ENCODE measurements around the gene CLDND2. TPM values are rescaled to one million over a fixed set of nuclear protein-coding genes. Genes with fewer than 3 reads are reported as not detected.

Gene CLDND2
- total RNA-seq, 1 donor from 2014 or later = not detected

- DNase-seq (ENCODE audit: low read depth in 2 of 2) = no peak
Measured at GRCh38 chr19:51331193-51331592, 37.6 kb downstream of the CLDND2 start.

GRCh38 chr19:51330366-51330765 lies 38.4 kb downstream of the CLDND2 start:
- DNase-seq (ENCODE audit: low read depth in 2 of 2) = no peak

- DNase-seq (ENCODE audit: low read depth in 2 of 2) = no peak
Measured at GRCh38 chr19:51329411-51329810, 39.4 kb downstream of the CLDND2 start.

- DNase-seq (ENCODE audit: low read depth in 2 of 2) = peak in 1 of 2 donors; percentile 57
Measured at GRCh38 chr19:51327066-51328001, 41.5 kb downstream of the CLDND2 start.

DNA sequence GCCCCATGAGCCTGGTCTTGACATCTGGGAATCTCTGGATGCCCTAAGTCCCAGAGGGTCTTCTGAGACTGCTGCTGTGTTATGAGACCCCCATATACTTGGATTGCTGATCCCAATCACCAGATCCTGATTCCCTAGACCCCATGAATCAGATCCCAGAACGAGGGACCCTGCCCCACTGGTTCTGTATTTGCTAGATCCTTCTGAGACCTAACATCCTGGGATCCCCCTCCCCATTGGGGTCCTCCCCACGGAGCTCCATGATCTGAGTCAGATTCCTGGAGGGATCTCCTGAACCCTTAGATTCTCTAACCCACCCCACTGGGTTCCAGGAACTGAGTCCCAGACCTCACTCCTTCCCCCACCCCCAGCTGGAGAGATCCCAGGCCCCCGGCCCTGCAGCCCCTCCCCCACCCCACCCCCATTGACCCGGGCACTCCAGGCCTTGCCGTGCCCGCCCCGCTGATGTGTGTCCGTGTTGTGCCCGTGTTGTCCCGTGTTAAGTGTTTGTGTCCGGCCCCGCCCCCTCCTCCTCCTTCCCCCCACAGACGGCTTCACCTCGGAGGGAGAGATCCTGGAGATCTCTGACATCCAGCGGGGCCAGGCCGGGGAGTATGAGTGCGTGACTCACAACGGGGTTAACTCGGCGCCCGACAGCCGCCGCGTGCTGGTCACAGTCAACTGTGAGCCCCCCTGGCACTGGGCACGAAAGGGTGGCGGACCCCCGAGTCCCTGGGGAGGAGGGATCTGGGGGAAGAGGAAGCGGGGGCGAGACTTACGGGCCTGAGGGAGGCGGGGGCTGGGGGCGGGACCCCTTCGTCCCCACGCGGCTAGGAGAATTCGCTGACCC lies 42.4 kb downstream of the CLDND2 start:
- no peak for DNase-seq (ENCODE audit: low read depth in 2 of 2)

DNA sequence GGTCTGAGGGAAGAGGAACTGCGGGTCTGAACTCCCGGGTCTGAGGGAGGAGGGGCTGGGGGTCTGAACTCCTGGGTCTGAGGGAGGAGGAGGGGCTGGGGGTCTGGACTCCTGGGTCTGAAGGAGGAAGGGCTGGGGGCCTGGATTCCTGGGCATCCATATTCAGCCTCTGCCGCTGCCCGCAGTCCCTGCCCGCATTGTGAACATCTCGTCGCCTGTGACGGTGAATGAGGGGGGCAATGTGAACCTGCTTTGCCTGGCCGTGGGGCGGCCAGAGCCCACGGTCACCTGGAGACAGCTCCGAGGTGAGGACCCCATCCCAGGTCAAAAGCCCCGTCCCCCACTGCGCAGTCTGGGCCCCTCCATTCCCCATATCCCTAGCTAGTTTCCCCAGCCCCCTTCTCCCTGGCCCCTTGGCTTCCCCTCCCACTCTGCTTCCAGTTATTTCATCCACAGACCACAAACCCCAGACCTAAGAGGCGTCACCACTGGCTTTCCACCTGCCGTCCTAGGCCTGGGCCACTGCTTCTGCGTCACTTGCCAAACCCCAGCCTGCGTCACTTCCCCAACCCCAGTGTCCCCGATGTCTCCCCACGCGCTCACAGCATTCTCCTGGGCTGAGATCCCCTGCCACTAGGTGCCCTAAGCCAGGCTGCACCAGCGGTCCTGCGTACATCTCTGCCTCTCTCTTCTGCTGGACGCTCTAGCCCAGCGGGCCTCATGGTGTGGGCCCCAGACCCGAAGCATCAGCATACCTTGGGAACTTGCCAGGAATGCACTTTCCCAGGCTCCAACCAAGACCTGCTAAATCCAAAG lies 43.4 kb downstream of the CLDND2 start:
- DNase-seq (ENCODE audit: low read depth in 2 of 2) = no peak

GRCh38 chr19:51324167-51324481 lies 44.7 kb downstream of the CLDND2 start:
- DNase-seq (ENCODE audit: low read depth in 2 of 2) = no peak

- DNase-seq (ENCODE audit: low read depth in 2 of 2) = no peak
Measured at GRCh38 chr19:51323481-51324166, 45.2 kb downstream of the CLDND2 start.

DNA sequence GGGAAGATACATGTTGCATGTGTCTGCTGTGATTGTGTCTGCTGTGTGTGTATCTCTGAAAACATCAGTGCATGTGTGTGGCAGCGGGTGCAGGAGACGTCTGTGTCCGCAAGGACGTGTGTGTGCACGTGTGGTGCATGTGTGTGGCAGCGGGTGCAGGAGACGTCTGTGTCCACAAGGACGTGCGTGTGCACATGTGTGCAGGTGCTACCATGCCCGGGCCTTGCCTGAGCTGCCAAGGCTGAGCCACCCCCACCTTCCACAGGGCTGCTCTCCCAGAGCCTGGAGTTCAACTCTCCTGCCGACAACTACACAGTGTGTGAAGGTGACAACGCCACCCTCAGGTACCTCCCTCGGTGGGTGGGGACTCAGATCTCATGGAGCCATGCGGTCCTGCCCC lies 47.0 kb downstream of the CLDND2 start:
- no peak for DNase-seq (ENCODE audit: low read depth in 2 of 2)

GRCh38 chr19:51320280-51320657 lies 48.5 kb downstream of the CLDND2 start:
- no peak for DNase-seq (ENCODE audit: low read depth in 2 of 2)

- no peak for DNase-seq (ENCODE audit: low read depth in 2 of 2)
Measured at GRCh38 chr19:51319649-51320279, 49.0 kb downstream of the CLDND2 start.

- no peak for DNase-seq (ENCODE audit: low read depth in 2 of 2)
Measured at GRCh38 chr19:51318687-51319648, 49.8 kb downstream of the CLDND2 start.

- DNase-seq (ENCODE audit: low read depth in 2 of 2) = no peak
Measured at GRCh38 chr19:51317968-51318367, 50.8 kb downstream of the CLDND2 start.

- DNase-seq (ENCODE audit: low read depth in 2 of 2) = no peak
Measured at GRCh38 chr19:51317376-51317775, 51.4 kb downstream of the CLDND2 start.

Other genes with a start within 250 kb of the CLDND2 start
- 0.26 and 0.38 TPM in 2 replicates for gene SIGLEC9, start 244.1 kb downstream of the CLDND2 start, total RNA-seq
- under 0.01 TPM in 1 of 2 replicates, not detected in the other for gene SIGLEC7, start 226.7 kb downstream of the CLDND2 start, total RNA-seq
- gene CD33, start 143.9 kb downstream of the CLDND2 start, total RNA-seq = under 0.01 TPM in 1 of 2 replicates, not detected in the other
- not detected in 2 replicates for gene SIGLECL1, start 117.9 kb downstream of the CLDND2 start, total RNA-seq
- gene IGLON5, start 57.4 kb downstream of the CLDND2 start, total RNA-seq = not detected in 2 replicates
- 0.13 TPM in 2 replicates for gene VSIG10L, start 26.9 kb downstream of the CLDND2 start, total RNA-seq
- gene ETFB, start 2.6 kb downstream of the CLDND2 start, total RNA-seq = 73.6 and 75.7 TPM in 2 replicates
- not detected in 2 replicates for gene NKG7, start 3.7 kb upstream of the CLDND2 start, total RNA-seq
- not detected in 2 replicates for gene LIM2, start 19.0 kb upstream of the CLDND2 start, total RNA-seq
- not detected in 2 replicates for gene C19orf84, start 21.6 kb upstream of the CLDND2 start, total RNA-seq
- not detected in 2 replicates for gene SIGLEC10, start 48.6 kb upstream of the CLDND2 start, total RNA-seq
- gene SIGLEC8, start 89.5 kb upstream of the CLDND2 start, total RNA-seq = not detected in 2 replicates
- not detected in 2 replicates for gene CEACAM18, start 109.5 kb upstream of the CLDND2 start, total RNA-seq
- not detected in 2 replicates for gene SIGLEC12, start 132.8 kb upstream of the CLDND2 start, total RNA-seq
- gene SIGLEC6, start 162.7 kb upstream of the CLDND2 start, total RNA-seq = not detected in 2 replicates
- gene ZNF175, start 202.3 kb upstream of the CLDND2 start, total RNA-seq = 2.1 and 3.9 TPM in 2 replicates

All from dermis microvascular lymphatic vessel endothelial cell (primary cell).